HepG2 (cell line): Measurements from ENCODE around the gene TAB2.

Source experiments
- CHCHD3 ChIP-seq: sonication (generic); formaldehyde crosslinking; IDR thresholded peaks from 2 replicates; pipeline ENCODE4 v1.8.0; 2022; ENCODE audit warnings: mild to moderate bottlenecking, missing genetic modification reagents, moderate library complexity
- CTCF ChIP-seq: sonication (generic); formaldehyde crosslinking; IDR thresholded peaks from 2 replicates; pipeline ENCODE4 v1.5.0; 2020; ENCODE audit warnings: mild to moderate bottlenecking, missing genetic modification reagents, moderate library complexity
- EZH2 ChIP-seq: conservative IDR thresholded peaks from 2 replicates; pipeline ENCODE4 v1.6.1; 2012; ENCODE audit warnings: mild to moderate bottlenecking, low read depth, low read length, moderate library complexity
- PATZ1 ChIP-seq: sonication (generic); formaldehyde crosslinking; IDR thresholded peaks from 2 replicates; pipeline ENCODE4 v1.4.0; 2020; ENCODE audit warnings: missing genetic modification reagents
- POLR2A ChIP-seq, 2 experiments: IDR thresholded peaks; 2 replicates each; pipeline ENCODE4 v1.6.1; 2011; ENCODE audit warnings: low read depth in 2 of 2, low read length in 2 of 2, mild to moderate bottlenecking in 1 of 2, moderate library complexity in 1 of 2; ENCODE audit not compliant: insufficient read depth in 1 of 2
- SP4 ChIP-seq: sonication (generic); formaldehyde crosslinking; IDR thresholded peaks from 2 replicates; pipeline ENCODE4 v1.8.1; 2023; ENCODE audit warnings: mild to moderate bottlenecking, missing genetic modification reagents
- SRSF1 ChIP-seq: fragments of 200-400 bp; formaldehyde crosslinking; optimal IDR thresholded peaks from 2 replicates; pipeline ENCODE3; 2017; ENCODE audit warnings: mild to moderate bottlenecking, low read depth, low read length, moderate library complexity
- XRCC5 ChIP-seq: fragments of 200-400 bp; formaldehyde crosslinking; optimal IDR thresholded peaks from 2 replicates; pipeline ENCODE3; 2017; ENCODE audit warnings: mild to moderate bottlenecking, low read length
- ZNF720 ChIP-seq: sonication (generic); formaldehyde crosslinking; IDR thresholded peaks from 2 replicates; pipeline ENCODE4 v1.4.0; 2020; ENCODE audit warnings: missing genetic modification reagents

- TF ChIP-seq CTCF (CRISPR knock-in tag) = no peak
- TF ChIP-seq CHCHD3 (CRISPR knock-in tag) = no peak
- TF ChIP-seq SP4 (CRISPR knock-in tag) = no peak
- no peak for TF ChIP-seq POLR2A (IDR thresholded peaks at IDR 0.05; ENCODE audit: insufficient read depth in 1 of 2, low read depth in 2 of 2, low read length in 2 of 2)
- no peak for TF ChIP-seq SRSF1
- no peak for TF ChIP-seq EZH2
- no peak for TF ChIP-seq XRCC5
- no peak for TF ChIP-seq ZNF720 (CRISPR knock-in tag)
- no peak for TF ChIP-seq PATZ1 (CRISPR knock-in tag)
Observed at GRCh38 chr6:149455031-149455732, 137.7 kb downstream of the TAB2 start.
